Mammary epithelial cell (primary cell): Measurements from ENCODE around the gene GABRA4.
A peak's percentile ranks its signal among the peaks of the same experiment; 100 is the strongest.

Experiments
- EZH2 ChIP-seq: IDR thresholded peaks from 2 replicates; pipeline ENCODE4 v1.6.1; 2012; ENCODE audit warnings: low read length, inconsistent platforms, borderline replicate concordance
- TF ChIP-seq, protein P1 (sequence below), 2 donors: IDR thresholded peaks in 1 of 2; conservative IDR thresholded peaks in 1 of 2; 2 replicates each; pipeline ENCODE4 v1.5.1; 2011 to 2012; ENCODE audit warnings: inconsistent platforms in 2 of 2, low read length in 2 of 2, mild to moderate bottlenecking in 2 of 2, control low read depth in 1 of 2, low read depth in 1 of 2; ENCODE audit not compliant: insufficient read depth in 1 of 2; ENCODE audit errors: extremely low read depth in 1 of 2

DNA sequence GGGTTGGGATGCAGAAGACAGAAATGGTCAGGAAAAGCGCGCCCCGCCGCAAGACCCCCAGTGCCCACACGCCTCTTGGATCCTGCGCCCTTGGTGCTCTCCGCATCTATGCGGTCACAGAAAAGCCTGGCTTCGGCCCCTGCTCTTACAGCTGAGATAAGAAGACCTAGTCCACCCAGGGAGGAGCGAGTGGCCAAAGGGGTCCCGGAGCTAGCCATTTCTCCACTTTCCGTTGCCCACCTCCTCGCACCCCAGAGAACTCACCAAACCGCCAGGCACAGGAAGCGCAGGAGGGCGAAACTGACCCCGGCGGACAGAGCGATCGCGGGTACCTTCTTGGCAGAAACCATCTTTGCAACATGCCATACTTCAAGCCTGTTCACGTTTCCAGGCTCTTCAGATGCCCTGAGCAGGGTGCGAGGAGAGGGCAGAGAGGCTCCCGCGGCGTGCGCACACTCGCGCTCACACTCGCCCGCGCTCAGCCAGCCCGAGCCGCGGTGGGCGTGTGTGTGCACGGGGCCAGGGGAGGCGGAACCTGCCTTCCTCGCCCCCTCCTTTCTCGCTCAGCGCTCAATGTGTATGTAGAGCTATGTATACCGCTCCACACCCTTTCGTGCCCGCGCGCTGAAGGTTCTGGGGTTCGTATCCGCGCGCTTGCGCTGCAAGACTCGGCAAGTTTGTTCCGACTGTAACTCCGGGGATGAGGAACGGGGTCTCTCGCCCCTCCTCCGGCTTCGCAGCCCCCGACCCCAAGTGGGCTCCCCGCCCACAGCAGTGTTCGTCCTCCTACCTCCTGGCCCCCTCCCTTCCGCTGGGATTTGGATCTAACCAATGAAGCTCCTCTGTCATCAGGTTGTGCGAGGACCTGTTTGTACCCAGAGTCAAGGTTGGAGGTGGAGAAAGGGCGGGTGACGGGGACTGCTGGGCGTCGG is at the start of gene GABRA4:
- TF ChIP-seq, protein P1, sequence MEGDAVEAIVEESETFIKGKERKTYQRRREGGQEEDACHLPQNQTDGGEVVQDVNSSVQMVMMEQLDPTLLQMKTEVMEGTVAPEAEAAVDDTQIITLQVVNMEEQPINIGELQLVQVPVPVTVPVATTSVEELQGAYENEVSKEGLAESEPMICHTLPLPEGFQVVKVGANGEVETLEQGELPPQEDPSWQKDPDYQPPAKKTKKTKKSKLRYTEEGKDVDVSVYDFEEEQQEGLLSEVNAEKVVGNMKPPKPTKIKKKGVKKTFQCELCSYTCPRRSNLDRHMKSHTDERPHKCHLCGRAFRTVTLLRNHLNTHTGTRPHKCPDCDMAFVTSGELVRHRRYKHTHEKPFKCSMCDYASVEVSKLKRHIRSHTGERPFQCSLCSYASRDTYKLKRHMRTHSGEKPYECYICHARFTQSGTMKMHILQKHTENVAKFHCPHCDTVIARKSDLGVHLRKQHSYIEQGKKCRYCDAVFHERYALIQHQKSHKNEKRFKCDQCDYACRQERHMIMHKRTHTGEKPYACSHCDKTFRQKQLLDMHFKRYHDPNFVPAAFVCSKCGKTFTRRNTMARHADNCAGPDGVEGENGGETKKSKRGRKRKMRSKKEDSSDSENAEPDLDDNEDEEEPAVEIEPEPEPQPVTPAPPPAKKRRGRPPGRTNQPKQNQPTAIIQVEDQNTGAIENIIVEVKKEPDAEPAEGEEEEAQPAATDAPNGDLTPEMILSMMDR (conservative IDR thresholded peaks at IDR 0.05 in 1 of 2, IDR thresholded peaks at IDR 0.05 in 1 of 2; ENCODE audit: extremely low read depth in 1 of 2, insufficient read depth in 1 of 2, low read depth in 1 of 2, low read length in 2 of 2): no peak
- peak; percentile 8 for TF ChIP-seq EZH2
